Sigmoid colon (tissue), 7 donors: Measurements from ENCODE around the gene CALHM5. TPM values are rescaled to one million over a fixed set of nuclear protein-coding genes. Genes with fewer than 3 reads are reported as not detected.

Experiments
- DNase-seq: peaks from one replicate; pipeline ENCODE4 v3.0.0-alpha.2; 2019
- H3K27ac ChIP-seq, 4 donors: fragments of 200-600 bp; sonication (generic); one replicate each; pipeline ENCODE4 v1.5.1; 2016 to 2019; ENCODE audit warnings: mild to moderate bottlenecking in 1 of 4
- H3K27me3 ChIP-seq, 3 donors: fragments of 200-600 bp; sonication (generic); one replicate each; pipeline ENCODE4 v1.5.1; 2019; ENCODE audit warnings: mild to moderate bottlenecking in 1 of 3
- H3K36me3 ChIP-seq, 4 donors: fragments of 200-600 bp; sonication (generic); one replicate each; pipeline ENCODE4 v1.5.1; 2016 to 2019
- H3K4me1 ChIP-seq, 4 donors: fragments of 200-600 bp; sonication (generic); one replicate each; pipeline ENCODE4 v1.5.1; 2017 to 2019
- H3K4me3 ChIP-seq, 4 donors: fragments of 200-600 bp; sonication (generic); one replicate each; pipeline ENCODE4 v1.5.1; 2017 to 2019; ENCODE audit warnings: mild to moderate bottlenecking in 2 of 4, moderate library complexity in 1 of 4
- H3K9me3 ChIP-seq, 4 donors: fragments of 200-600 bp in 3 of 4; sonication (generic) in 3 of 4; one replicate each; pipeline versions ENCODE4 v1.5.1 to v1.6.1; 2013 to 2019
- CTCF ChIP-seq, 4 experiments: fragments of 450-650 bp in 3 of 4; fragments of 200-600 bp in 1 of 4; IDR thresholded peaks; one replicate each; pipeline ENCODE4 v1.5.1; 2016 to 2019; ENCODE audit warnings: antibody characterized with exemption in 4 of 4, mild to moderate bottlenecking in 3 of 4, moderate library complexity in 2 of 4
- EP300 ChIP-seq, 4 donors: sonication (generic); formaldehyde crosslinking; IDR thresholded peaks; one replicate each; pipeline ENCODE4 v1.6.1; 2017; ENCODE audit warnings: antibody characterized with exemption in 4 of 4
- POLR2A ChIP-seq, 2 donors: fragments of 450-650 bp; IDR thresholded peaks; one replicate each; pipeline ENCODE4 v1.6.1; 2016; ENCODE audit warnings: antibody characterized with exemption in 2 of 2, mild to moderate bottlenecking in 2 of 2, moderate library complexity in 2 of 2
- POLR2AphosphoS5 ChIP-seq, 4 donors: sonication (generic); formaldehyde crosslinking; IDR thresholded peaks; one replicate each; pipeline ENCODE4 v1.6.1; 2017; ENCODE audit warnings: antibody characterized with exemption in 4 of 4
- WGBS, 2 donors: extraction: QIAGEN DNeasy Blood & Tissue Kit; methylation state at CpG; one replicate each; pipeline ENCODE4 v1.1.7; 2013; 5-methylcytosine and 5-hydroxymethylcytosine counted together
- intact Hi-C: fragments of 100-400 bp; cut with DNase I; formaldehyde crosslinking; loops from one replicate; pipeline ENCODE4 v1.15.1; 2023
- polyA plus RNA-seq, 3 donors: library from polyadenylated mRNA; stranded (reverse); fragments of 200-250 nt; gene quantifications; one replicate each; pipeline ENCODE4 v1.2.3, GENCODE V29; 2013
- total RNA-seq, 4 donors: library from RNA; depleted of rRNA; stranded (reverse); fragments of >200 nt; gene quantifications; one replicate each; pipeline ENCODE4 v1.1.0, GENCODE V29; 2016
- donor health status: healthy with polysubstance abuse.
- donor health status: Bipolar disorder and iron deficiency.
- donor health status: healthy.

Gene CALHM5
- total and polyA plus RNA-seq, 7 donors: 0.23 to 2.5 (median 1.5) TPM

GRCh38 chr6:116475141-116475540 is 36.3 kb upstream of the CALHM5 start:
- intact Hi-C loops: no loop called here
- TF ChIP-seq EP300 (IDR thresholded peaks at IDR 0.05) (no peak), CTCF (IDR thresholded peaks at IDR 0.05) (no peak), POLR2A (IDR thresholded peaks at IDR 0.05) (no peak), POLR2AphosphoS5 (IDR thresholded peaks at IDR 0.05) (no peak)
- Histone ChIP-seq H3K27ac (no peak overlapping the region), H3K36me3 (no peaks in the 10 kb centered on the region), H3K27me3 (no peaks in the 10 kb centered on the region), H3K4me1 (no peaks in the 10 kb centered on the region), H3K4me3 (no peak overlapping the region), H3K9me3 (no peaks in the 10 kb centered on the region)
- no peak for DNase-seq
- WGBS, 2 donors: 43 to 56% methylated on average over 1 of the region's 1 CpG

GRCh38 chr6:116476002-116476678 is 35.3 kb upstream of the CALHM5 start:
- Histone ChIP-seq H3K27ac (no peak overlapping the region), H3K36me3 (no peaks in the 10 kb centered on the region), H3K27me3 (no peaks in the 10 kb centered on the region), H3K9me3 (no peaks in the 10 kb centered on the region), H3K4me1 (no peaks in the 10 kb centered on the region), H3K4me3 (no peak overlapping the region)
- intact Hi-C loops: no loop called here
- no peak for DNase-seq
- 55 to 68% methylated on average over 5 of the region's 5 CpGs for WGBS, 2 donors
- TF ChIP-seq POLR2A (IDR thresholded peaks at IDR 0.05): no peak
- TF ChIP-seq POLR2AphosphoS5 (IDR thresholded peaks at IDR 0.05): no peak
- TF ChIP-seq EP300 (IDR thresholded peaks at IDR 0.05): no peak
- no peak for TF ChIP-seq CTCF (IDR thresholded peaks at IDR 0.05)

GRCh38 chr6:116482780-116483179 is 28.7 kb upstream of the CALHM5 start:
- WGBS, 2 donors: 60 to 77% methylated on average over 1 of the region's 1 CpG
- intact Hi-C loops: no loop called here
- H3K9me3 ChIP-seq: no peaks in the 10 kb centered on the region
- no peak for DNase-seq
- no peaks in the 10 kb centered on the region for H3K4me1 ChIP-seq
- TF ChIP-seq POLR2A (IDR thresholded peaks at IDR 0.05) (no peak), EP300 (IDR thresholded peaks at IDR 0.05) (no peak), CTCF (IDR thresholded peaks at IDR 0.05) (no peak), POLR2AphosphoS5 (IDR thresholded peaks at IDR 0.05) (no peak)
- no peaks in the 10 kb centered on the region for H3K36me3 ChIP-seq
- H3K27me3 ChIP-seq: no peaks in the 10 kb centered on the region
- H3K27ac ChIP-seq: no peak overlapping the region
- H3K4me3 ChIP-seq: no peak overlapping the region

- Histone ChIP-seq H3K4me1 (no peaks in the 10 kb centered on the region), H3K27ac (no peak overlapping the region), H3K4me3 (no peak overlapping the region), H3K36me3 (no peaks in the 10 kb centered on the region), H3K9me3 (no peaks in the 10 kb centered on the region), H3K27me3 (no peaks in the 10 kb centered on the region)
- no peak for TF ChIP-seq CTCF (IDR thresholded peaks at IDR 0.05)
- TF ChIP-seq POLR2AphosphoS5 (IDR thresholded peaks at IDR 0.05): no peak
- TF ChIP-seq EP300 (IDR thresholded peaks at IDR 0.05): no peak
- TF ChIP-seq POLR2A (IDR thresholded peaks at IDR 0.05): no peak
- intact Hi-C loops: no loop called here
- no peak for DNase-seq
- WGBS, 2 donors: 19 to 64% methylated on average over 2 of the region's 2 CpGs
Measured at GRCh38 chr6:116483616-116484015, 27.8 kb upstream of the CALHM5 start.
